Effector memory CD8-positive, alpha-beta T cell (primary cell): Measurements from ENCODE around the gene TRIM22.
A peak's percentile ranks its signal among the peaks of the same experiment; 100 is the strongest.
"Not testable (repeated sequence)": the region's sequence is repeated elsewhere in the genome, so short reads cannot be mapped to it uniquely, and the experiment has no call there.

Experiments
- ATAC-seq: fragments of 150-1000 bp; cut with Tn5 transposase; replicated peaks from 2 replicates; pipeline ENCODE4 v1.10.0; 2021; ENCODE audit warnings: mild to moderate bottlenecking, moderate library complexity
- DNase-seq, 3 experiments: peaks; one replicate each; pipeline ENCODE4 v3.0.0; 2021
- H3K27ac Mint-ChIP-seq, 2 donors: one replicate each; pipeline ENCODE4 v1.8.0; 2022; ENCODE audit warnings: mild to moderate bottlenecking in 2 of 2, mixed read lengths in 2 of 2, moderate library complexity in 2 of 2
- H3K27me3 Mint-ChIP-seq, 2 donors: one replicate each; pipeline ENCODE4 v1.8.0; 2022; ENCODE audit warnings: mixed read lengths in 2 of 2
- H3K36me3 Mint-ChIP-seq: one replicate; pipeline ENCODE4 v1.8.0; 2022; ENCODE audit warnings: mild to moderate bottlenecking, moderate library complexity, mixed read lengths; ENCODE audit not compliant: insufficient read depth
- H3K4me1 Mint-ChIP-seq, 2 donors: one replicate each; pipeline ENCODE4 v1.8.0; 2022; ENCODE audit warnings: low read depth in 2 of 2, mixed read lengths in 2 of 2
- H3K4me3 Mint-ChIP-seq, 2 donors: one replicate each; pipeline ENCODE4 v1.8.0; 2022; ENCODE audit warnings: mild to moderate bottlenecking in 2 of 2, mixed read lengths in 2 of 2, moderate library complexity in 2 of 2
- H3K9me3 Mint-ChIP-seq, 2 donors: one replicate each; pipeline ENCODE4 v1.8.0; 2022; ENCODE audit warnings: mixed read lengths in 2 of 2

TRIM22 gene

DNA sequence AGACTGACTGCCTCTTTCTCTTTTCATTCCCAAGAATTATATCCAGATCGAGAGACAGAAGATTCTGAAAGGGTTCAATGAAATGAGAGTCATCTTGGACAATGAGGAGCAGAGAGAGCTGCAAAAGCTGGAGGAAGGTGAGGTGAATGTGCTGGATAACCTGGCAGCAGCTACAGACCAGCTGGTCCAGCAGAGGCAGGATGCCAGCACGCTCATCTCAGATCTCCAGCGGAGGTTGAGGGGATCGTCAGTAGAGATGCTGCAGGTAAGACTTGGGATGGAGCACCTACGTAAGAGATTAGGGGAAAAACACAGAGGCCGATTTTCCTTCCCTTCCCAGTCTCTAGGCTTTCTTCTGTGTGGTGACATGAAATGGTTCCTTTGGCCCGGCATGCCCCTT, 8.7 kb downstream of the TRIM22 start:
- DNase-seq (no peak), ATAC-seq (no peak)
- Mint-ChIP-seq H3K4me1 (peaks cover 30 to 60% of the 10 kb centered on the region in 2 donors), H3K4me3 (no peak overlapping the region), H3K27me3 (no peaks in the 10 kb centered on the region), H3K27ac (peak overlapping the region; percentile 74 to 83), H3K9me3 (no peaks in the 10 kb centered on the region), H3K36me3 (peaks cover 89% of the 10 kb centered on the region)

DNA sequence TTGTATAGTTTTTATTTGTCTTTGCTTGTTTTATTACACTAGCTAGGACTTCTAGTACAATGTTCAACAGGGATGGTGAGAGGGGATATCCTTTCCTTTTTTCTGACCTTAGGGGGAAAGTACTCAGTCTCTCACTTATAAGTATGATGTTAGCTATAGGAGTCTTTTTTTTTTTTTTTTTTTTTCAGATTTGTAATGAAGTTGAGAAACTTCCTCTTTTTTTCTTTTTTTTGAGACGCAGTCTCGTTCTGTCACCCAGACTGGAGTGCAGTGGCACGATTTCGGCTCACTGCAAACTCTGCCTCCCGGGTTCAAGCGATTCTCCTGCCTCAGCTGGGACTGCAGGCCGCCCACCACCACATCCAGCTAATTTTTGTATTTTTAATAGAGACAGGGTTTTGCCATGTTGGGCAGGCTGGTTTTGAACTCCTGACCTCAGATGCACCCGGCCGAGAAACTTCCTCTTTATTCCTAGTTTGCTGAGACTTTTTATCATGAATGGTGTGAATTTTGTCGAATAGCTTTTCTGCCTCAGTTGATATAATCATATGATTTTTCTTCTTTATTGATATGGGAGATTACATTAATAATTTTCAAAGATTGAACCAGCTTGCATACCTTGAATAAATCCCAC, 10.9 kb downstream of the TRIM22 start:
- Mint-ChIP-seq H3K27ac (peak overlapping the region in 1 of 2 donors; percentile 72), H3K27me3 (no peaks in the 10 kb centered on the region), H3K4me3 (peak overlapping the region in 1 of 2 donors; percentile 13), H3K9me3 (no peaks in the 10 kb centered on the region), H3K36me3 (peaks cover 90% of the 10 kb centered on the region), H3K4me1 (peaks cover 22 to 56% of the 10 kb centered on the region in 2 donors)
- DNase-seq (no peak), ATAC-seq (no peak)

DNA sequence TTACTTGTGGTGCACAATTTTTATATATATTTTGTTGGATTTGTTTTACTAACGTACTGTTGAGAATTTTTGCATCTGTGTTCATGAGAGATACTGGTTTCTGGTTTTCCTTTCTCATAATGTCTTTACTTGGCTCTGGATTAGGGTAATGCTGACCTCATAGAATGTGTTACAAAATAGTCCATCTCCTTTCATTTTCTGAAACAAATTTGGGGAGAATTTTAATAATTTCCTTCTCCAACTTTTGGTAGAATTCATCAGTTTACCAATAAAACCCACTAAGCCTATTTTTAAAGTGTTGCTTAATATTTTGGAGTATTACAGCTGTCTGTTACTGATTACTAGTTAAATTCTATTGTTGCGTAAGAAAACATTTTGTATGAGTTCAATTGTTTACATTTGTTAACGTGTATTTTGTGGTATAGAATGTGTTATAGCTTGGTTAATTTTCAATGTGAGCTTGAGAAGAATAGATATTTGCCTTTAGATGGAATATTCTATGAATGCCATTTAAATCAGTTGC, 11.5 kb downstream of the TRIM22 start:
- DNase-seq (no peak), ATAC-seq (no peak)
- peaks cover 16 to 52% of the 10 kb centered on the region in 2 donors for H3K4me1 Mint-ChIP-seq
- H3K27ac Mint-ChIP-seq = peak overlapping the region; percentile 35 to 72
- H3K27me3 Mint-ChIP-seq = no peaks in the 10 kb centered on the region
- H3K36me3 Mint-ChIP-seq = peaks cover 90% of the 10 kb centered on the region
- no peak overlapping the region for H3K4me3 Mint-ChIP-seq
- no peaks in the 10 kb centered on the region for H3K9me3 Mint-ChIP-seq

DNA sequence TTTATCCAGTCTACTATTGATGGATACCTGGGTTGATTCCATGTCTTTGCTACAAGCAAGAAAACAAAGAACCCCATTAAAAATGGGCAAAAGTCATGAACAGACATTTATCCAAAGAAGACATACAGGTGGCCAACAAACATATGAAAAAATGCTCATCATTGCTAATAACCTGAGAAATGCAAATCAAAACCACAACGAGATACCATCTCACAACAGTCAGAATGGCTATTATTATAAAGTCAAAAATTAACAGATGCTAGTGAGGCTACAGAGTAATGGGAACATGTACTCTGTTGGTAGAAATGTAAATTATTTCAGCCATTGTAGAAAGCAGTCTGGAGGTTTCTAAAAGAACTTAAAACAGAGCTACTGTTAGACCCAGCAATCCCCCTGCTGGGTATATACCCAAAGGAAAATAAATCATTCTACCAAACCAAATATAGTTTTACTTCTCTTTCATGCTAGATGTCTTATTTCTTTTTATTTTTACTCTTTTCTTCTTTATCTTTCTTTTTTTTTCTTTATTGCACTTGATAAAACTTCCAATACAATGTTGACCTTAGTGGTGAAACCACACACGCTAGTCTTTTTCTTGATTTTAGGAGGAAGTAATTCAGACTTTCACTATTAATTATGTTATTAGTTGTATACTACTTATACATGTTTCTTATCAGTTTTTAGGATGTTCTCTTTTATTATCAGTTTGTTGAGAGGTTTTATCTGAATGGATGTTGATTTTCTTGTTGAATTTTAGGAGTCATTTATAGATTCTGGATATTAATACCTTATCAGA, 14.3 kb downstream of the TRIM22 start:
- no peaks in the 10 kb centered on the region for H3K9me3 Mint-ChIP-seq
- ATAC-seq (peak; percentile 26), DNase-seq (no peak)
- H3K4me3 Mint-ChIP-seq = peak overlapping the region in 1 of 2 donors; percentile 23
- H3K27ac Mint-ChIP-seq = peak overlapping the region; percentile 39 to 86
- peaks cover 9 to 41% of the 10 kb centered on the region in 2 donors for H3K4me1 Mint-ChIP-seq
- H3K27me3 Mint-ChIP-seq = no peaks in the 10 kb centered on the region
- H3K36me3 Mint-ChIP-seq = peaks cover 88% of the 10 kb centered on the region

DNA sequence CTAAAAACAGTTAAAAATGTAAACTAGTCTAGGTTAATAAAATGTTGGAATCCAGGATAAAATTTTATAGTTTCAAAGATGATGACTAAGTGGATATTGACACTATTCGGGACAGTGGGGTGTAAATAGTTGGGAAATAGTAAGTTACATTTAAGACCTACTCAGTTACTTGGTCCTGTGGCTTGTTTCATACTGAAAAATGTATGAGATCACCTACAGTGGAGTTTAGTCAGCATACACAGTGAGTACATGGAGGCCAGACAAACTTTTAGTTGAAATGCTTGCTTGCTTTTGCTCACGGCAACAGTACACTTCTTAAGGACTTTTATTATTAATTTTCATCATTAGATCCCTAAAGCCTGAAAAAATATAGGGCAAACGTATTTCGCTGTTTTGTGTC, 16.1 kb downstream of the TRIM22 start:
- Mint-ChIP-seq H3K9me3 (no peaks in the 10 kb centered on the region), H3K27ac (peak overlapping the region; percentile 59 to 86), H3K4me1 (peaks cover 9 to 39% of the 10 kb centered on the region in 2 donors), H3K4me3 (peak overlapping the region in 1 of 2 donors; percentile 26), H3K27me3 (no peaks in the 10 kb centered on the region), H3K36me3 (peaks cover 88% of the 10 kb centered on the region)
- ATAC-seq = no peak
- DNase-seq = no peak

DNA sequence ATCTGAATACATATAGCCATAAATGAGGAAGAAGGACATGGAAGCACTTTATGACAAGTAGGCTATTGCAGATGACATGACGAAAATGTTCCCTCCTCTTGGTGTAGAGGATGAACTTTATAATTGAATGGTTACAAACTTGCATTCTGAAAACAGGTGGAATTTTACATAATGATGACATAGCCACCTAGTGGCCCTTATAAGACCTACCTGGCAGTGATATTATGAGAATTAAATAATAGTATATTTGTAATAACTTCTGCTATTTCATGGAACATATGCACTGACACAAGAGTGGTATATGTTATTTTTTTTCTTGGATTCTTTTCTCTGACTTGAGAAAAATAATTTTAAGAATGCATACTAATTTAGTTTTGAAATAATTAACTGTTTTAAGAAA, 22.9 kb downstream of the TRIM22 start:
- no peaks in the 10 kb centered on the region for H3K27me3 Mint-ChIP-seq
- peaks cover 35% of the 10 kb centered on the region for H3K36me3 Mint-ChIP-seq
- DNase-seq (no peak), ATAC-seq (peak; percentile 58)
- H3K4me3 Mint-ChIP-seq = no peak overlapping the region
- no peaks in the 10 kb centered on the region for H3K9me3 Mint-ChIP-seq
- H3K4me1 Mint-ChIP-seq = peaks cover 0 to 5% of the 10 kb centered on the region in 2 donors
- H3K27ac Mint-ChIP-seq = peak overlapping the region in 1 of 2 donors; percentile 44

DNA sequence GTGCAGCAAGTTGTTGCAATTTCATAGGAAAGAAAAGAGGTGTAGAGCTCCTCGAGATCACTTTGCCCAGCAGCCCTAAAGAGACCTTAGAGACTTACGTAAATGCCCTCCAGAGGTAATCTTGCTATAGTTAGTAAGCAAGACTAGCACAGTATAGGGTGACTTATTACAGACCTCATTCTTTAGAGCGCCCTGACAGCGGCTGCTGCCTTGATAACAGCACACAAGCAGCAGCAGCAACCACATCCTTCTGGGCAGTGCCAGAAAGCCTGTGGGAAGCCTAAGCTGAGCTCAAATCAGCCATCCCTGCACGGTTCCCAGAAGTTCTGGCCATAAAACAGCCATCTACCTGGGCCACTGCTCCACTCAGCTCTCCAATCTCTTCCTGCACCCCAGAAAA, 24.1 kb downstream of the TRIM22 start:
- H3K36me3 Mint-ChIP-seq = peaks cover 23% of the 10 kb centered on the region
- peak overlapping the region in 1 of 2 donors; percentile 81 for H3K27ac Mint-ChIP-seq

DNA sequence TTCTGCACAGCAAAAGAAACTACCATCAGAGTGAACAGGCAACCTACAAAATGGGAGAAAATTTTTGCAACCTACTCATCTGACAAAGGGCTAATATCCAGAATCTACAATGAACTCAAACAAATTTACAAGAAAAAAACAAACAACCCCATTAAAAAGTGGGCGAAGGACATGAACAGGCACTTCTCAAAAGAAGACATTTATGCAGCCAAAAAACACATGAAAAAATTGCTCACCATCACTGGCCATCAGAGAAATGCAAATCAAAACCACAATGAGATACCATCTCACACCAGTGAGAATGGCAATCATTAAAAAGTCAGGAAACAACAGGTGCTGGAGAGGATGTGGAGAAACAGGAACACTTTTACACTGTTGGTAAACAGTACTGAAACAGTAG, 26.9 kb downstream of the TRIM22 start:
- not testable (repeated sequence) for H3K36me3 Mint-ChIP-seq, H3K4me3 Mint-ChIP-seq, H3K27ac Mint-ChIP-seq

More for the DNA sequence above, 24.1 kb downstream of the TRIM22 start:
- Mint-ChIP-seq H3K9me3 (no peaks in the 10 kb centered on the region), H3K4me3 (no peak overlapping the region), H3K4me1 (no peaks in the 10 kb centered on the region), H3K27me3 (no peaks in the 10 kb centered on the region)
- DNase-seq (no peak), ATAC-seq (no peak)

DNA sequence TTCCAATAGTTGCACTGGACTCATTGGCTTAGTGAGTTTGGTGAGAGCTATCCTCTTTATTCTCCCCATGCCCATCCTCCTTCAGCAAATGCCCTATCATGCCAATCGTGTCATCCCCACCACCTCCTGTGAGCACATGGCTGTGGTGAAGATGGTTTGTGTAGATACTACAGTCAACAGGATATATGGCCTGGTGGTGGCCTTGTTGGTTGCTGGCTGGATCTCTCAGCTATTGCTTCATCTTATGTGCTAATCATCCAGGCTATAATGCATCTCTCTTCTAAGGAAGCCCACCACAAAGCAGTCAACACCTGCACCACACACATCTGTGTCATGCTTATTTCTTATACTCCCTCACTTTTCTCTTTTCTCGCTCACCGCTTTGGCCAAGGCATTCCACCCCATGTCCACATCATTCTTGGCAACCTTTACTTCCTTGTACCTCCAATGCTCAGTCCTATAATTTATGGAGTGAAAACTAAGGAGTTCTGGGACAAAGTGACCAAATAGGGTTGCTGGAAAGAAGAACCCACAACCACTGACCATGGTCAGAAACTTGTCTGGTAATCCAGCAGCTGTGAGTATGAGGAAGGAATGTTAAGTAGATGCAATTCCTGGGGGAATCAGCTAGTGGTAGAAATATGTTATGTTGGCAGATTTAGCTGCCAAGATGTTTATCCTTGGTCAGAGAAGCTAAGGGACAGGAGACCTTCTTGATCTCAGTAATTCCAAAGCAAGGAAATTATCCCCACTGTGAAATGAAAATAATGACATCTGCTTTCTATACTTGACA, 30.3 kb downstream of the TRIM22 start:
- Mint-ChIP-seq H3K27ac (peak overlapping the region in 1 of 2 donors; percentile 24), H3K9me3 (peaks cover 5 to 11% of the 10 kb centered on the region in 2 donors), H3K4me1 (peaks cover 0 to 3% of the 10 kb centered on the region in 2 donors), H3K27me3 (no peaks in the 10 kb centered on the region), H3K4me3 (no peak overlapping the region), H3K36me3 (peaks cover 3% of the 10 kb centered on the region)
- no peak for ATAC-seq
- no peak for DNase-seq

More for the DNA sequence above, 26.9 kb downstream of the TRIM22 start:
- H3K9me3 Mint-ChIP-seq = peaks cover 5 to 11% of the 10 kb centered on the region in 2 donors
- not testable (repeated sequence) for H3K4me1 Mint-ChIP-seq, ATAC-seq, DNase-seq, H3K27me3 Mint-ChIP-seq

DNA sequence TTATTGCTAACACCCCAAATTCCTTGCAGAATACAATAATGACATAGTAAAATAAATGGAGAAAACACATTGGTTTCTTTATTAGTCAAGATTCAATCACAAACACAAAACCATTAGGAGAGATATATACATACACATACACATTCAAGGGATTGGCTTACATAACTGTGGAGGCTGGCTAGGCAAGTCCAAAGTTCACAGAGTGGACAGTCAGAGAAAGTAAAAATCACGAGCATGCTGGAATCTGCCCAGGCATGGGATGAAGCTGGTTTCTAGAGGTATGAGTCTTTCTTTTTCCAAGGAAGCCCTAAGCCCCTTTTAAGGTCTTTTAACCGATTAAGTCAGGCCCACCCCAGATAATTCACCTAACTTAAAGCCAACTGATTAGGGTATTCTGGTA, 33.0 kb downstream of the TRIM22 start:
- peaks cover 3% of the 10 kb centered on the region for H3K36me3 Mint-ChIP-seq
- no peak overlapping the region for H3K27ac Mint-ChIP-seq
- H3K27me3 Mint-ChIP-seq = peaks cover 0 to 7% of the 10 kb centered on the region in 2 donors
- peaks cover 5 to 11% of the 10 kb centered on the region in 2 donors for H3K9me3 Mint-ChIP-seq
- no peak overlapping the region for H3K4me3 Mint-ChIP-seq
- no peak for ATAC-seq
- peaks cover 0 to 3% of the 10 kb centered on the region in 2 donors for H3K4me1 Mint-ChIP-seq
- DNase-seq = no peak

DNA sequence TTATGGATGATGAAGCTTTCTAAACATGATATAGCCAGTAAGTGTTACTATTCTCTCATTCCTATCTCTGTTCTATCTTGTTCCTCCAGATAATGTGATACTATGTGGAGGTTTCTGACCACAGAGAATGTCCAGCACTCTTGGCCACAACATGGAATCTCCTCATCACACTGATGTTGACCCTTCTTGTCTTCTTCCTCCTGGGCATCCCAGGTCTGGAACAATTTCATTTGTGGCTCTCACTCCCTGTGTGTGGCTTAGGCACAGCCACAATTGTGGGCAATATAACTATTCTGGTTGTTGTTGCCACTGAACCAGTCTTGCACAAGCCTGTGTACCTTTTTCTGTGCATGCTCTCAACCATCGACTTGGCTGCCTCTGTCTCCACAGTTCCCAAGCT, 36.8 kb downstream of the TRIM22 start:
- Mint-ChIP-seq H3K9me3 (no peaks in the 10 kb centered on the region), H3K27ac (no peak overlapping the region)

DNA sequence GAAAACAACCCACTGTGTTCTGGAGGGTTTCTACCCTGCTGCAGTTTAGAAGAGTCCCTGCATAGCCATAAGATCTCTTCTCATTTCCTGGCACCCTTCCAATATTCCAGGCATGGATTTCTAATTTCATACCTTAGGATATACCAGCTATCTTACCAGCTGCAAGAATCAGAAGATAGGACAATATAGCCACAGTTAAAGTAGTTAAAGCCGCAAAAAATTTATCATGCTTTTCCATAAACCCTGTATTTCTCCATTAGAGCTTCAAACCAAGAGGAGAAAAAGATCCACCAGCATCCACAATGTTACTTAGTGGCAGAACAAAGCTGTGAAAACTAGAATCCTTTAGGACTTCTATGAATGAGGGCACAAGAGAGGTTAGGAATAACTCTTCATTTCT, 38.1 kb downstream of the TRIM22 start:
- no peaks in the 10 kb centered on the region for H3K4me1 Mint-ChIP-seq
- peaks cover 7% of the 10 kb centered on the region in 2 donors for H3K27me3 Mint-ChIP-seq
- H3K4me3 Mint-ChIP-seq = no peak overlapping the region
- no peak overlapping the region for H3K27ac Mint-ChIP-seq
- no peaks in the 10 kb centered on the region for H3K36me3 Mint-ChIP-seq
- no peak for ATAC-seq
- no peak for DNase-seq
- no peaks in the 10 kb centered on the region for H3K9me3 Mint-ChIP-seq

More for the DNA sequence above, 36.8 kb downstream of the TRIM22 start:
- H3K4me1 Mint-ChIP-seq = peaks cover 0 to under 1% of the 10 kb centered on the region in 2 donors
- peaks cover under 1% of the 10 kb centered on the region for H3K36me3 Mint-ChIP-seq
- ATAC-seq = no peak
- DNase-seq = no peak
- H3K27me3 Mint-ChIP-seq = peaks cover 7% of the 10 kb centered on the region in 2 donors
- no peak overlapping the region for H3K4me3 Mint-ChIP-seq

DNA sequence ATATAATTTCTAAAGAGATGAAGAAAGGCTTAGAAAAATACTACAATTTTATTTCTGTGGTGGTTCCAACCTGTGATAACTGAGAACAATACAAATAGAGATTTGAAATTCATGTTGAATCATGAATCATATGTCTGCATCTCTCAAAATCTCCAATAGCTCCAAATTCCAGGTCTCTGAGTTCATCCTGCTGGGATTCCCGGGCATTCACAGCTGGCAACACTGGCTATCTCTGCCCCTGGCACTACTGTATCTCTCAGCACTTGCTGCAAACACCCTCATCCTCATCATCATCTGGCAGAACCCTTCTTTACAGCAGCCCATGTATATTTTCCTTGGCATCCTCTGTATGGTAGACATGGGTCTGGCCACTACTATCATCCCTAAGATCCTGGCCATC, 46.8 kb downstream of the TRIM22 start, which contains the start of gene OR56B1:
Gene OR56B1 (plus strand): TSS at position 53 of the 400 bp plus-strand sequence. CDS start 69 bp downstream, at position 122.
- ATAC-seq (no peak), DNase-seq (no peak)

More for the DNA sequence above, 46.8 kb downstream of the TRIM22 start, which contains the start of gene OR56B1:
- no peaks in the 10 kb centered on the region for H3K4me1 Mint-ChIP-seq
- no peaks in the 10 kb centered on the region for H3K36me3 Mint-ChIP-seq
- peaks cover 16 to 27% of the 10 kb centered on the region in 2 donors for H3K27me3 Mint-ChIP-seq
- H3K27ac Mint-ChIP-seq = no peak within 1 kb of the TSS
- no peak within 1 kb of the TSS for H3K4me3 Mint-ChIP-seq
- H3K9me3 Mint-ChIP-seq = peaks cover 3 to 13% of the 10 kb centered on the region in 2 donors
